Mesendoderm (in vitro differentiated cells): Measurements from ENCODE around the gene AREL1. TPM values are rescaled to one million over a fixed set of nuclear protein-coding genes. Genes with fewer than 3 reads are reported as not detected.

Source experiments
- small RNA-seq: library from polyadenylated mRNA; stranded (forward); fragments of <200 nt; extraction: miRNeasy Mini kit (QIAGEN cat#:217004); gene quantifications from one replicate; pipeline ENCODE3, GENCODE V24; 2013; ENCODE audit not compliant: insufficient read depth

The AREL1 gene

Small RNA genes within 50 kb of the gene (small RNA-seq; reads per million reads assigned to genes)
- gene RF00409: not detected
